HK-2 (cell line): Measurements from ENCODE around the gene TDRD7.
A peak's percentile ranks its signal among the peaks of the same experiment; 100 is the strongest.
"Not testable (repeated sequence)": the region's sequence is repeated elsewhere in the genome, so short reads cannot be mapped to it uniquely, and the experiment has no call there.

Experiments
- DNase-seq: peaks from one replicate; pipeline ENCODE4 v3.0.0-alpha.2; 2018; ENCODE audit not compliant: unreplicated experiment

Gene TDRD7

DNA sequence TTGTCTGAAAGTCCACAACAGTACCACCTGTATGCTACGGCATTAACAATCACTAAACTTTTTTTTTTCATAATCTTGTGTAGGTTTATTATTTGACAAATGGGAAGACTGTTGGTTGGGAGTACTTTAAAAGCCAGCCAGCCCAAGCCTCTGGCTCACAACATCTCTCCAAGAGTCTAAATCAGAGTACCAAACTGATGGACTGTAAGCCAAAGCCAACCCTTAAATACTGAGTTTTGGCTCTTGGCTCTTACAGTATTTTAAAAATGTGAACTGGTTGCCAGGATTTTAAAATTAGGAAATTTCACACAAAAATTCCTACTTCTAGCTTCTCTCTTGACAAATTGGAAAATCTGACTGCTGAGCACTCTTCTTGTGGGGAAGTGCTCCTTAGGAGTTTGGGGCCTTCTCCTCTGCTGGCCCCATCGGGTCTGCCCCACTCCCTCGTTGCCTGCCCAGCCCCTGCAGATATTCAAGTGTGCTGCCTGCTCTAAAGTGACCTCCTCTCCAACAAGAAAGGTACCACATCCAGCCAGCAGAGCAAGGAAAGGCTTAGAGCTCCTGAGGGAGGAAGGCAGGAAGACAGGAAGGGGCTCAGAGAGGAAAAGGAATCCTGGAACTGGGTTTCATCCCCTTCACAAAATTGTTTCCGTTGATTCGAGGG is 67.7 kb downstream of the TDRD7 start:
- DNase-seq = no peak

DNA sequence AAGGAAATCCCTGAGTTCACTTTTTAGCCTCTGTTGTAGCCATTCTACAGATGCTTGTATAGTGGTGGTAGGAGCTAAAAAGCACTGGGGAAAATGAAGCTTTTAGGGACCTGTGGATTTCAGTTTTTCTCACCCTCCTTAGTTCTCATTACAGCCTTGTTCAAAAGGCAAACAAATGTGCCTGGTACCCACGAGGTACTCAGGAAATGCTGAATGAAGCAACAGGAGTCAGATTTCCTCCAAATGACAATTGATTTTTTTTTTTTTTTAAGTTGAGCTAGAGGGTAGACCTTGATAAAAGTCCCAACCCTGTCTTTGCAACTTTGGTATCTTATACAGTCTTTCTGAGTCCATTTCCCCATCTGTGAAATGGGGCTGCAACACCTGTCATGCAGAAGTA is 68.3 kb downstream of the TDRD7 start:
- DNase-seq = no peak

DNA sequence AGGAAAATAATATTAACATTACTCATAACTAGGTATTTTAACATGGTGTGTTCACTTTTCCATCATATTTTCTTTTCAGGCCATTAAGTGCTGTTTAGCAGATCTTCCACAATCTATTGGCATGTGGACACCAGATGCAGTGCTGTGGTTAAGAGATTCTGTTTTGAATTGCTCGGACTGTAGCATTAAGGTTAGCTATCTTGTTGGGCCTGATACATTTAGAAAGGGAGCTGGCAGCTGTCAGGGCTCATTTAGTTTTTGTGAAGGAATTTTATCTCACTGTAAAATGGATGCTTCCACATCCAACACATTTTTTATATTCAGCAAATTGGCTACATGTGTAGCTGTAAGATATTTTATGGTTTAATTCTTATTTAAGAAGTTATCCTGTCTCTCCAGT is 68.9 kb downstream of the TDRD7 start:
- DNase-seq = no peak

DNA sequence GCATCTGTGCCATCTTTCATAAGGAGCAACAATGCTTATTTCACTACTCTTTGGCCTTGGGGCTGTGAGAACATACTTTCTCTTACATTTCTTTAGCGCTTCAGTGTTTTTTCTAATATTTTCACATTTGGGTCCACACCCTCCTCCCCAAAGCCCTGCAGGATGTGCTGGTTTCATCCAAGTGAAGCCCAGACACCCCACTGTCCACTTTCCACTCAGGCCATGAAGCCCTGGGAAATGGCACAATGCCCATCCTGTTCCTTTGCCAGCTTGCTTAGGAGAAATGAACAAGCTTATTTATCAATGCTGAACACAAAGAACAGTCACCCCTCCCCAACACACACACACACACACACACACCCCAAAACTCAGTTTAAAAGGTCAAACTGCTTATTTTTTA is 72.2 kb downstream of the TDRD7 start:
- no peak for DNase-seq

DNA sequence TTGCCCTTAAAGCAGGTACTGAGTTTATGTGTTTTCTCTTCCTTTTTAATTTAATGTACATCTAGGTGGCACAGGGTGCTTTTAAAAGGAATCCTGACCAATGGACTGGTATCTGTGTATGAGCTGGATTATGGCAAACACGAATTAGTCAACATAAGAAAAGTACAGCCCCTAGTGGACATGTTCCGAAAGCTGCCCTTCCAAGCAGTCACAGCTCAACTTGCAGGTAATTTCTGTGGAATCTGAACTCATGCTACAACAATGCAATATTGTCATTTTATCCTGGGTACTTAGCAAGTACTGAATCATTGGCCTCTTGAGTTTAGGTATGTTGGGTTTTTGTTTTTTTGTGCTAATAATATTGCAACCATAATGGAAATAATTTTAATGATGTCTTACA is 75.2 kb downstream of the TDRD7 start:
- DNase-seq = no peak

DNA sequence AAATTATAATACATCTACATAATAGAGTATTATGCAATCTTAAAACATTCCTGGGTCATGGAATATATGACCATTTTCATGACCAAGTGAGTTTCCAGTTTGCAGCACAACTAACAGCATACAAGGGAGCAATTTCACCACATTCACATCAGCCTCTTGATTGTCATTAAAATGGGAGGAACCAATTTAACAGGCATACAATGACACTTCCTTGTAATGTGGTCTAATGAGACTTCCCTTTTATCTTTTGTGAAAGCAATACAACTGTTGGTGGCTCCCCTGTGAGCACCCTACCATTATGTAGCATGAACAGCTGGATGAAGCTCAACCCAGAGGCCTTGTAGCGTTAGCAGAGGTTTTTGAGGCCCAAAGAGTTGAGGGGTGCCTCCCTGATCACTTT is 76.0 kb downstream of the TDRD7 start:
- DNase-seq = no peak

DNA sequence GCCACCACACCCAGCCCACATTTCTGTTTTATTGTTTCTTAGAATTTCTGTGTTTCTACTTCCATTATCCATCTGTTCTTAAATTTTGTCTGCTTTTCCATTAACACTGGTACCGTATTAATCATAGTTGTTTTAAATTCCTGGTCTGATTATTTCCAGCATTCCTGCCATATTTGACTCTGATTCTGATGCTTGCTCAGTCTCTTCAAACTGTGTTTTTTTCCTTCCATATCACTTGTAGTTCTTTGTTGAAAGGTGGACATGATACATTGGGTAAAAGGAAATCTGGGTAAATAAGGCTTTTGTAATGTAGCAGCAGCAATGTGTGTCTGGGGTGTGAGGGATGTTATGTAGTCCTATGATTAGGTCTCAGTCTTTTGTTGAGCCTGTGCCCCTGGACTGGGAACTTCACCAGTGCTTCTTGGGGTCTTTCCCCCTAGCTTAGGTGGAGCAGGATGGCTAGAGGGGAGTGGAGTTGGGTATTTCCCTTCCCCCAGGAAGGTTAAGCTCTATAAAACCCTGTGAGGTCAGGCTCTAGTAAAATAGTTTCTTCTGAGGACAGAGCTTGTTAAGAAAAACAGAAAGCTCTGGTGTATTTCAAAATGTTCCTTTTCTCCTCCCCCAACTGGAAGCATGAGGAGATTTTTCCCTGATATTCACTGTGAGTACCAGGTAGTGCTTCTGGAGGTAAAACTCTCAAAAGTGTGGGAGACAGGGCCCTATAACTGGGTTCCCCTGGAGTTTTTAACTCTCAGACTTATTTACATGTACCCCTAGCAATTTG is 79.5 kb downstream of the TDRD7 start:
- DNase-seq = no peak

DNA sequence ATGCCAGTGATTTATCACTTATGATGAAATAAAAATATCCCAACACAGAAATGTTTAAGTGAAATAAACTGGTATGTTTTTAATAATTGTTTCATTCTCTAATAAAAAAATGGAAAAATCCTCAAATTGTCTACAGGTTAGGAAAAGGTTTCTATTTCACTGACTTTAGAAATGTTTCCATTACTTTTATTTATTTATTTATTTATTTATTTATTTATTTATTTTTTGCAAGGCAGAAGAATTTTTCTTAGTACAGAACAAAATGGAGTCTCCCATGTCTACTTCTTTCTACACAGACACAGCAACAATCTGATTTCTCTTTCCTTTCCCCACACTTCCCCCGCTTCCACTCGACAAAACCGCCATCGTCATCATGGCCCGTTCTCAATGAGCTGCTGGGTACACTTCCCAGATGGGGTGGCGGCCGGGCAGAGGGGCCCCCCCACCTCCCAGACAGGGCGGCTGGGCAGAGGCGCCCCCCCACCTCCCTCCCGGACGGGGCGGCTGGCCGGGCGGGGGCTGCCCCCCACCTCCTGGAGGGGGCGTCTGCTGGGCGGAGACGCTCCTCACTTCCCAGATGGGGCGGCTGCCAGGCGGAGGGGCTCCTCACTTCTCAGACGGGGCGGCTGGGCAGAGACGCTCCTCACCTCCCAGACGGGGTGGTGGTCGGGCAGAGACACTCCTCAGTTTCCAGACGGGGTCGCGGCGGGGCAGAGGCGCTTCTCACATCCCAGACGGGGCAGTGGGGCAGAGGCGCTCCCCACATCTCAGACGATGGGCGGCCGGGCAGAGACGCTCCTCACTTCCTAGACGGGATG is 85.9 kb downstream of the TDRD7 start:
- not testable (repeated sequence) for DNase-seq

DNA sequence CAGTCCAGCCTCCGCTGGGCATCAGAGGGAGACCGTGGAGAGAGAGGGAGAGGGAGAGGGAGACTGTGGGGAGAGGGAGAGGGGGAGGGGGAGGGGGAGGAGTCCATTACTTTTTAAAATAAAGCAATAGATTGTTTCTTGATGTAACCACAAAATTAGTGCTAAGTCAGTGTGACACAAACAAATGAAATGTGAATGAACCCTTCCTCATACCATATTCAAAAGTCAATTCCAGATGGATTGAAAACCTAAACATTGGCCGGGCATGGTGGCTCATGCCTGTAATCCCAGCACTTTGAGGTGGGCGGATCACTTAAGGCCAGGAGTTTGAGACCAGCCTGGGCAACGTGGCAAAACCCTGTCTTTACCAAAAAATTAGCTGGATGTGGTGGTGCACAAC is 87.0 kb downstream of the TDRD7 start:
- not testable (repeated sequence) for DNase-seq

DNA sequence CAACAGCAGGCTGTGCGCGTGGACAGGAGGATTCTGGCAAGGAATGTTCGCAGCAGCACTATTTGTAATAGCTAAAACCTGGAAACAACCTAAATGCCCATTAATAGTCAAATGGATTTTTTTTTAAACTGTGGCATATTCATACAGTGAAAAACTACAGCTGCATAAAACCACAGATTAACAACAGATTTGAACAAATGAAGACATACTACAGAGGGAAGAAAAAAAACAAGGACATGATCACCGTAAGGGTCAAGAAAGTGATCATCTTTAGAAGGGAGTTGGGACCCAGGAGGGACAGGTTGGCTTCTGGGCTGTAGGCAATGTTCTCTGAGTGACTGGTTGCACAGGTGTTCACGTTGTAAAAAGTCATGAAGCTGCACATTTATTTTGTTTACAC is 88.4 kb downstream of the TDRD7 start:
- DNase-seq = no peak

DNA sequence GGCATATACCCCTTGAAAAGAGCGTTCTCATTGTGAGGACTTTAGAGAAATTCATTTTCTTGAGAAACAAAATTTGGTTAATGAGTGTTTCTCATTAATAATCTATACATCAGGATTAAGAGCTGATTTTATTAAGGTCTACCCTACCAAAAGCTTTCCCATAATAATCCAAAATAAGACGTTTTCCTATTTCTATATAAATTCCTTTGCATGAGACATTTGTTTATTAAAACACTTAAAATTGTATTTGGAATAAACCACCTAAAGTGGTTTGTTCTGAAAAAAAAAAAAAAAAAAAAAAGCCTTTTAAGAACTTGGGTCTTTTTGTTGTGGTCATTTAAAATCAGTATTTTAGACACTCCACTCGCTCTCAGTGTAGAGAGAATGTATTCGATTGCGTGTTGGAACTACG is 88.9 kb downstream of the TDRD7 start:
- DNase-seq = no peak

DNA sequence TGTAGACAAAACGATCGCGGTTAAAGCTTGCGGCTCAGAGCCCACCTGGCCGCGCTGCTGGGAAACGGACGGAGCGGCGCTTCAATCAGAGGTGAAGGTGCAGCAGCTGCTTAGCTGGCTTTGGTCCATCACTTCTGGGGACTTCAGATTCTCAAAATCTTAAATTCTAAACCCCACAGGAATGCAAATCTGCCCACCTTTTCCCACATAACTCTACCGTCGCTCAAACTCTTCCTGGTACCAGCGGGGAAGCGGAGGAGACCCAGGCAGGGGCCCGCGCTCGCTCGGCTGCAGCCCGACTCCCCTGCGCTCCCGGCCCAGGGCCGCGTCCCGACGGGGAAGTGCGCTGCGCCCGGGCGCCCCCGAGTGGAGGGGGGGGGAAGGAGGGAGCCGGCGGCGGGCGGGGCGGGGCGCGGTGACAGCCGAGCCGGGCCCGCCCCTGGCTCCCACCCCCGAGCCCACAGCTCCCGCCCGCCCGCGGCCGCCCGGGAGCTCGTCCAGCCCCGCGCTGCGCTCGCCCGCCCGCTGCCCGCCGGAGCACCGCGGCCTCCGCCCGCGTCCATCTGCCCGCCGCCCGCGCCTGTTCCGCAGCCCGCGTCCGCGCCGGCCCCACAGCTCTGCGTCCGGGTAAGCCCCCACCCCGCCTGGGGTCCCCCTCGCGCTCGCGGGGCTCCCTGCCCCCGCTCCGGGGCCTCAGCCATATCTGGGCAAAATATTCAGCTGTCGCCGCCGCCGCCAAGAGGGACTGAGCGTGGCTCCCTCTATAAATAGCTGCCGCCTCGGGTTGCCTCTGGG is 89.5 kb downstream of the TDRD7 start, which contains the start of gene TMOD1:
Gene TMOD1 (plus strand): TSS at position 490 of the 795 bp plus-strand sequence. CDS start 22,523 bp downstream, outside the sequence.
- DNase-seq = peak; percentile 65

DNA sequence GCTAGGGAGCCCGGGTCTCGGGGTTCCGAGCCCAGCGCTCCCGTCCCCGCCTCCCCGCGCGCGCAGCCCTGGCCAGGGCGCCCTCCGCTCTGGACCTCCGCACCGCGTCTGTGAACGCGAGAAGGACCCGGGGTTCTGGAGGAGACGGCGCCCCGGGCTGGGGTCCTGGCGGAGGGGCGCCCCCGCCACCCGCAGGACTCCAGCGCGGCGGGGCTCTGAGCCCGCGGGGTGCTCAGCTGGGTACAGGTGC is 90.0 kb downstream of the TDRD7 start:
- no peak for DNase-seq

DNA sequence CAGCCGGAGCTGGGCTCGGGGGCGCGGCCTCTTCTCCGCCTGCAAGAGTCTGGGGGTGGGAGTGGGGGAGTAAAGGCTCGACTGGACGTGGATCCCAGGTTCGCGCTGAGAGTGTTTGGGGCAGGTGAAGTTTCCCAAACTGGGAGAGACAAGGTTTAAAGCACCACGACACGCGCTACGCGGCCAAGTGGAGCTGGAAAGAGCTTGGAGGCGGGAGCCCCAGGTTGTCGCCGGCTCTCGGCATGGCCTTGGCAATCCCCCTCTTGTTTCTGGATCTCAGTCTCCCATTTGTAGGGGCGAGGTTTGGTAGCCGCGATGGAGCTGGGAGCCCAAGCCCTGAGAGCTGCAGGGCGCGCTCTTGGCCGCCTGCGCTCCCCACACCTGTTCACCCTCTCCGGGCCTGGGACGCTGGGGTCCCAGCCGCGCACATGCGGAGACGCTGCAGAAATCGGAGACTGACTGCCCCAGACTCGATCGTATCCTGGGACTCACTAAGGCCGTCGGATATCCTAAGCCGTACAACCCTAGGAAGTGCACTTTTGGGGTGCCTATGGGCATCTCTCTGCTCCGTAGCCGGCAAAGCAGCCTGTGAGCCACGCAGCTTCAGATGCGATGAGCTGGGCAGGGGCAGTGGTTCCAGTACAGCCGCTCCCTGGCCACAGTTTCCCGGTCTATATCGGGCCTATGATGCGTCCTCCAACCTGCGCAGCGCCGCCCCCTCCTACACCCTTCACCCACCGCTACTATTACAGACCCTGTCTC is 90.5 kb downstream of the TDRD7 start:
- DNase-seq = no peak

DNA sequence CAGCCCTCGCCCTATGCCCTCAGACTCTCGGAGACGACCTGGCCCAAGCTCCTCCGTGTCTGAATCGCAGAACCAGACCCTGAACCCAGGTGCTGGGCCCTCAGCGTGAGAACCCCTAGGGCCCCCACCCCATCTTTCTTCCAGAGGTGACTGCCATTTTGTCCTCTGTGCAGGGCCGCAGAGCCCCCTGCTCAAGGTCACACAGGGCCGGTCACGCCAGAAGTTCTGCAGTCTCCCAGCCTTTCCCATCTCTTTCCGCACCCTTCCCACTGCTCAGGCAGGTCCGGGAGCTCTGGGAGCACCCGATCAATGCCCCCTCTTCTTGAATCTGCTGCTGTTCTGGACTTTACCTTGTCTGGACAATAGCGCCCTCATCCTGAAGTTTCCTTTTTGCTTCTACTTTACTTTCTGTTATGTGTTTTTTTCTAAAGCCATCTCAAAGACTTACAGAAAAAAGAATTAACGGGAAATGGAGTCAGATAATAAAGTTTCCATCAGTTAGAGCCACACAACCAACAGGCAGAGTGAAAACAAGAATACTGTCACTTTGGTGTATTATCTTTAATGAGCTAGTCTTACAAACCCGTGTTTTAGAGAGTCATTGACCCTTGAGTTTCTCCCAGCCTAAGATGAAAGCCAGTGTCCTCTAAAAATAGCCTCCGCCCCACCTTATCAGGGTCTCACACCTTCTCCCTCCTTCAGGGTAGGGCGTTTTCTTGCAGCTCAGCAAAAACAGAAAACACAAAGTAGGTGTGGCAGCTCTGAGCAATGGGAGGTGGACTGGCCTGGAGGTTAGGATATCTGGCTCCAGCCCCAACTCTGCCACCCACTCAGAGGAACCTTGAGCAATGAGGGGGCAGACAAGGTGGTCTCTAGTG is 91.3 kb downstream of the TDRD7 start:
- DNase-seq = no peak

DNA sequence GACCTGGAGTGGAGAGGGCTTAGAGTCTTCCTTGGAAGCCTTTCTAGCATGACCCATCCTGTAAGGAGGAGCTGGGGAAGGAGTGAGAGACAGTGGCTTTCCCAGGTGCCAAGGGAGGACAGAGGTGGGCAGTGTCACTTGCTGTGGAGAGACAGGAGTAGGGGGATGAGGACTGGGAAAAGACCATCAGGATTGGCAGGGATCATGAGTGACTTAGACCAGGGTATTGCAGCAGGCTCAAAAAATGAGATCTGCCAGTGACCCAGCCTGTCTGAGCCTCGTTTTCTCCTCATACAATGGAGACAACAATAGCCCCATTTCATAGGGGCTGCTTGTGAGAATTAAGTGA is 91.9 kb downstream of the TDRD7 start:
- DNase-seq = no peak

DNA sequence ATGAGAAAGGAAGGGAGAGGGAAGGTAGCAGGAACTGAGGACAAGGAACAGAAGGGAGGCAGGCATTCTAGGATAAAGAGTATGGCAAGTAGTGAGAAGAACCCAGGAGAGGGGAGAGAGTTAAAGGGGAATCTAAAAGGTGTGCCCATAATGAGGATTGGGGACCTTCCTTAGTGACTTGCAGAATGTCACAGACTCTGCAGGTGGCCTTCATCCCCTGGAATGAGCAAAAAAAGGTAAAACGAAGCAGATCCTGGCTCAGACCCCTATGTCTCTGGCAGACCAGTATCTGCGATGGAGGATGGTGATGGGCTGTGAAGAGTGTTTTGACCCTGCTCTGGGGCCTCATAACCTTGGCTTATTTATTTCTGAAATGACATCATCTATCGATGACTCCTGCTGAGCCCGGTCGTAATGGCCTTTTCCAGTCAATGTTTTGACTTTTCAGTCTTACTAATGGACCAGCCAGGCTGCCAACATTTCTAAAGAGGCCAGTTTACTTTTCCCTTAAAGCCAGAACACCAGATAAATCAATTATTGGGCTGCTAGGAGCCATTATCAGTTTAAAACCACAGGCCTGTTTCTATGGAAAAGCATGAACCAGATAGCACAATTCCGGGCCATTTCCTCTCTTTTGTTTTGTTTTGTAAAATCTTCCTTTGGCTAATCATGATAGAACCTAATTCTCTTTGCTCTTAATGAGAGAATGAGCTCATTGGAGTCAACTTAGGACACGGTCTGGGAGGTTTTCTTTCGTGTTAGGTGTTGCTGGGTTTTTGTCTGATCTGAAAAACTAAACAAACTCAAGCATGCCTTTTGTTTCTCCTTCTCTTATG is 92.7 kb downstream of the TDRD7 start:
- no peak for DNase-seq

DNA sequence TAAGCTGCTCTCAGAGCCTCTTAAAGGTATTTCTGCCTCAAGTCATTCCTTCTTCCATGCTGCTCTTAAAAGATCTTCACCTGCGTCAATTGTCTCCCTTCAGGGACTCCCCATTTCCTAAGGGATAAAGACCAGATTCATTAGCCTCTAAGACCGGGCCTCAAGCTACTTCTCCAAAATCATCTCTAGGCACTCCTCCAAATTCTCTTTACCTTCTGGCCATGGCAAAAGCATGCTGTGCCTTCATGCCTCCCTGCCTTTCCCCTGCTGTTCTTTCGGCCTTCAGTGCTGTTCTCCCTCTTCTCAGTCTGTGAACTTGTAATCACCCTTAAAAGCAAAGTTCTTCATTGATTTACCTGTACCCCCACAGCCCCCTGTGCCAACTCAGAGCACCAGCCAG is 93.9 kb downstream of the TDRD7 start:
- DNase-seq = no peak

DNA sequence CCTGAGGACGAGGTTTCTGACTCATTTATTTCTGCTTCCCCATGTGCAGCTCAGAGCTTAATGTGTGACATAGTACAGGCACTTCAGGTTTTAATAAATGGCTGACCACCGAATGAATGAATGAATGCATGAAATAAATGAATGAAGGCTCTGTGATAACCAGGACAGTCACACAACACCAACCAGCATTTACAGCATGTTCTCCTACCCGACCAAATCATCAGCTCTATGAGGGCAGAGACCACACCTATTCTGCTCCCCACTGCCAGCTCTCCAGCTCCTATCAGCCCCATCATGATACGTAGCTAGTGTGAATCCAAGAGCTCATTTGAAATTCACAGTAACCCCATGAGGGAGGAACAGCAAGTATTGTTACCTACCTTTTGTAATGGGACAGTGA is 94.4 kb downstream of the TDRD7 start:
- DNase-seq = no peak

DNA sequence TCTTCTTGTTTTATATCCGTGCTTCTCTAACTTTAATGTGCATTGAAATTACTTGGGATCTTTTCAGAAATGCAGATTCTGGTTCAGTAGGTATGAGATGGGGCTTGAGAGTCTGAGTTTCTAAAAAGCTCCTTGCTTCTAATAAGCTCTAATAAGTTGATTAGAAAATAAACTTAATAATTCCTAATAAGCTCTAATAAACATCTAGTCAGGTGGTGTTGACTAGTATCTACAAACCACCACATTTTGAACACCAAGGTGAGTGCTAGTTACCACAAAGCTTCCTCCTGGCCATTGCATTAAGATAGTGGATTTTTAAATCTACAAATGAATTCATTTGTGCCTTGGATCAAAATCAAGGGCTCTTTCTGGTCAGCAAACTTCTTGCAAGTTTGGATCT is 94.9 kb downstream of the TDRD7 start:
- DNase-seq = no peak
